CD1c-positive myeloid dendritic cell (primary cell): ENCODE measurements around the gene ANO6.
"Not testable (repeated sequence)": the region's sequence is repeated elsewhere in the genome, so short reads cannot be mapped to it uniquely, and the experiment has no call there.

ENCODE experiments used
- DNase-seq: peaks from one replicate; pipeline ENCODE4 v3.0.0-alpha.2; 2016; ENCODE audit errors: extremely low spot score

ANO6 gene, protein sequence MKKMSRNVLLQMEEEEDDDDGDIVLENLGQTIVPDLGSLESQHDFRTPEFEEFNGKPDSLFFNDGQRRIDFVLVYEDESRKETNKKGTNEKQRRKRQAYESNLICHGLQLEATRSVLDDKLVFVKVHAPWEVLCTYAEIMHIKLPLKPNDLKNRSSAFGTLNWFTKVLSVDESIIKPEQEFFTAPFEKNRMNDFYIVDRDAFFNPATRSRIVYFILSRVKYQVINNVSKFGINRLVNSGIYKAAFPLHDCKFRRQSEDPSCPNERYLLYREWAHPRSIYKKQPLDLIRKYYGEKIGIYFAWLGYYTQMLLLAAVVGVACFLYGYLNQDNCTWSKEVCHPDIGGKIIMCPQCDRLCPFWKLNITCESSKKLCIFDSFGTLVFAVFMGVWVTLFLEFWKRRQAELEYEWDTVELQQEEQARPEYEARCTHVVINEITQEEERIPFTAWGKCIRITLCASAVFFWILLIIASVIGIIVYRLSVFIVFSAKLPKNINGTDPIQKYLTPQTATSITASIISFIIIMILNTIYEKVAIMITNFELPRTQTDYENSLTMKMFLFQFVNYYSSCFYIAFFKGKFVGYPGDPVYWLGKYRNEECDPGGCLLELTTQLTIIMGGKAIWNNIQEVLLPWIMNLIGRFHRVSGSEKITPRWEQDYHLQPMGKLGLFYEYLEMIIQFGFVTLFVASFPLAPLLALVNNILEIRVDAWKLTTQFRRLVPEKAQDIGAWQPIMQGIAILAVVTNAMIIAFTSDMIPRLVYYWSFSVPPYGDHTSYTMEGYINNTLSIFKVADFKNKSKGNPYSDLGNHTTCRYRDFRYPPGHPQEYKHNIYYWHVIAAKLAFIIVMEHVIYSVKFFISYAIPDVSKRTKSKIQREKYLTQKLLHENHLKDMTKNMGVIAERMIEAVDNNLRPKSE

DNA sequence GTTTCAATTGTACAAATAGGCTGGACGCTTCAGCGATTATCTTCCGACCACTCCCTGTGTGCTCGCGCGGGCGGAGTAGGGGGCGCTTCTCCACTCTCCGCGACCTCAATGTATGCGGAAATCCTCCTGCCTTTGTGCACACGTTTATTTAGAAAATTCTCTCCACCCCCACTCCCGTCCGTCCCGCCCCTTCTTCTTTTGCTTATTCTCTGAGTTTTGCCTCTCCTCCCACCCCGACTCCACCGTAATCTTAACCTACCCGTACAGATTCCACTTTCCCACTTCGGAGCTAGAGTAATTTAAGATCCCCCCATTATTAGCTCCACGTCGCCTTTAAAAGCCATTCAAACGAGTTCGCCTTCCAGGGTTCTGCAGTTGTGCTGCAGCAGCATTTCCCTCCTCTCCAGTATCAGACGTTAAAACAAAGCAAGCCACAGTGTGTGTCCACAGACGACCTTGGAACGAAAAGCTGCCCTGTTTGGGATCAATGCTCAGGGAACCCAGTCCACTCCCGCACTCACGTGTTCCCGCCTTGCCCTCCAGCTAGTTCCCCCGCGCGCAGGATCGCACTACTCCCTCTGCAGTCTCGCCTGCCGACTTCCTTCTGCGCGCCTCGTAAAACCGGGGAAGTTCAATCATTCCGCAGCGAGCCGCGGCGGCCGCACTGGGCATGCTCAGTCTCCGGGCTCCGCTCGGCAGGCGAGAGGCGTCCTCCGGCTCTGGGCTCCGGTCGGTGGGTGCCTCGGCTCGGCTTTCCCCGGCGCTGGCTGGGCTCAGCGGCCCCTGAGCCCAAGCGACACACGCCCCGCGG lies at the start of gene ANO6:
Gene ANO6, plus strand, starts transcription at position 677 of the 811 bp plus-strand sequence. CDS start 227 bp downstream, outside the sequence.
- peak; percentile 93 for DNase-seq

DNA sequence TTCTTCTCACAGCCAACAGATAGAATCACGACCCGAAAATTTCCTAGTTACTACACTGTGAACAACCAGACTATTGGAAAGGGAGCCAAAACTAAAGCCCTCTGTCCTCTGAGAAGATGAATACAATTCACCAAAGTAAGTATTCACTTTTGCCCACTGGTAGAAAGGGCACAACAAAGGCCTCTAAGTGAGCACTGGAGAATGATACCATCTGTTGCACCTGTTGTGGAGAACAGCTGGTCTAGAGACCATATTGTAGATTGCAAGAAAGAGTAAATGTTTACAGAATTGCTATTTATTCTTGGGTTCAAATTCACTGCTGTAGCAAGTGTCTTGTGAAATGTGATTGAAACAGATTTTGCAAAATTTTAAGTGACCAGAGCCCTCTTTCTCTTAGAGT lies 46.9 kb upstream of the ANO6 start:
- DNase-seq = no peak

DNA sequence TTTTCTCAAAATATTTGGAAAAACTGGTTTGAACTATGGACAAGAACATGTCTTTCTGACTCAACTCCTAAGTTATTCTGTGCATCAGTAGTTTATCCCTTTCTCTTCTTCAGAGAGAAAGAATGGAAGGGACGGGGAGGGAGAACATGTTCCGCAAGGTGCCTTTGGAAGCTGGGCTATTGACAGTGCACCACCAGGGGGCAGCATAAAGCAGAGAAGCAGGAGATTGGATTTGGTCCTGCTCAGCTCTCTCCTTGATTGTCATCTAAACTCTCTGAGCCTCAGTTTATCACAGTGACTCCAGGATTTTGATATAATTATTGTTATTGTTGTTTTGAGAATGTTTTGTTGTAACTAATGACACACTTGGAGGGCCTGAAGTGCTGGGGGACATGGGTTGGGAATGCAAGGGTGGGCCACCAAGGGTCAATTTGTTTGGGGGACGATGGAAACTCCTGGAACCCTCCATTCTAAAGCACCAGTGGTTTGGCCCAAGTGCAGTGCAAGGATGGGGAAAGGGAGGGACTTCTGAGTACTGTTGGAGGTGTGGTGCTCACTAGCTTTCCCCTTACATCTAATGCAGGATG lies 45.3 kb upstream of the ANO6 start:
- DNase-seq = peak; percentile 81

DNA sequence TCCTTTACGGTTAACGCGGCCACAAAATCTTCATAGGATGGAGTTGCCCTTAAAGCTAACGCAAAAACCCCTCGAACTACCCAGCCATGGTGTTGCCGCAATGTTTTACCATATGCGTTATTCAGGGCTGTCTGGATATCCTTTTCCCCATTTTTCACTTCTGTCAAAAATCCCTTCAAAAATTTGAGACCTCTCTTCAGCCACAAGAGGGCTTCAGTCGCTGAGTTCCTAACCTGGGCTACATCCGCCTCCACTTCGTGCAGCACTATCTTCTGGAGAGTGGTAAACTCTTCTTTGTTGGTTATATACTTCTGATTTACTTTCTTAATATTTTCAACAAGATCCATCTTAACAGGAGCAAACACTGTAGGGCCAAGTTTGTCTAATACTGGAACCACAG lies 42.6 kb upstream of the ANO6 start:
- not testable (repeated sequence) for DNase-seq

DNA sequence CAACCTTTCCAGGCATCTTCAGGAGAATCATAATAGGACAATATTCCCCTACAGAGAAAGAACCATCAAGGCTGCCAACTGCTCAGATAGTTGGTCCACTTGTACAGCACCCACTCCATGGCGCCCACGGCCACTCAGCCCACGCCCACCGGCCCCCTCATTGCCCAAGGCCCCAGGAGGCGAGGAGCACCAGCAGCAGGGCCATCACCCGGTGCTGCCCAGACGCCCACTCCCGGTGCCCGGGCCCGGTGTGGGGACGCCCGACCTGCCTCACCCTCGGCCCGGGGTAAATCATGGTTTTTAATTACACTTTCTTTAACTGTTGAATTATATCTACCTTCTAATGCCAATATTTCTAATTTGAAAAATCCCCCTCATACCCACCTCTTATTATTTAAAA lies 41.3 kb upstream of the ANO6 start:
- no peak for DNase-seq

DNA sequence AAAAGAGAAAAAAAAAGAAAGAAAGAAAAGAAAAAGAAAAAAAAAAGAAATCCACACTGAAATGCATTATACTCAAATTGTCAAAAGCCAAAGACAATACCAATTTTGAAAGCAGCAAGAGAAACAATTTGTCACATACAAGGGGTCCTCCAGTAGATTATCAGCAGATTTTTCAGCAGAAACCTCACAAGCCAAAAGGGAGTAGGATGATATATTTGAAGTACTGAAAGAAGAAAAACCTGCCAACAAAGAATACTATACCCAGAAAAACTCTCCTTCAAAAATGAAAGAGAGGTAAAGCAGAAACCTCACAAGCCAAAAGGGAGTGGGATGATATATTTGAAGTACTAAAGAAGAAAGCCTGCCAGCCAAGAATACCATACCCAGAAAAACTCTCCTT lies 37.1 kb upstream of the ANO6 start:
- no peak for DNase-seq

DNA sequence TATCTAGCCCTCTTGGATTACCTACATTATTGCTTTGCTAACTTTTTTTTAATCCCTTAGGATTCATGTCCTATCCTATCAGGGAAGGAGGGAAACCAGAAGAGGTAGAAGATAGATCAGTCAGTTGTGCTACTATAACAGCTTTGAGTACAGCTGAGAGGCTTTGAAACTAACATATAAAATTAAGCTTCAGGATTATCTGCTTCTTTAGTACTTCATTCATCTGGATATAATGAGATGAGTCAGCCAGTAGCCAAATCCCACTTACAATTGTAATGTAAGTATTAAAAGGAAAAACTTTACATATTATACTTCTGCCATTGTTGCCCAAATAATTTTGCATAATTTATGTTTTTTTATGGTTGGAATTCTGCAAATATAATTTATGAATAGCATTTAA lies 33.4 kb upstream of the ANO6 start:
- no peak for DNase-seq

DNA sequence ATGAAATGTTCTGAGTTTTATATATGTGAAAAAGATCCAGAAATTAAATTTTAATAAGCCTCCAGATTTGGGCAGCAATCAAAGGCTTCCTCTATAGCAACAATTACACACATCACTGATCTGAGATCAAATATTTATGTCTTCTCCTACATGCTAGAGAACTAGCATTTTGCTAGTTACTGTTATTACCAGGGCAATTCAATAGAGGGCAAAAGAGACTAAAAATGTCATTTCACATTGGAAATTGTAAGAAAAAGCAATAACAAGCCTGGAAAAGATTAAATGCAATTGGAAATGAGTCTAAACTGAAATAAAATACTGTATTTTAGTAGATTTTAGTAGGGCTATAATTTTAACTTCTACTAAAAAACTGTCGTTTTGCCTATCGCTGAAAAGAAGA lies 32.6 kb upstream of the ANO6 start:
- no peak for DNase-seq

DNA sequence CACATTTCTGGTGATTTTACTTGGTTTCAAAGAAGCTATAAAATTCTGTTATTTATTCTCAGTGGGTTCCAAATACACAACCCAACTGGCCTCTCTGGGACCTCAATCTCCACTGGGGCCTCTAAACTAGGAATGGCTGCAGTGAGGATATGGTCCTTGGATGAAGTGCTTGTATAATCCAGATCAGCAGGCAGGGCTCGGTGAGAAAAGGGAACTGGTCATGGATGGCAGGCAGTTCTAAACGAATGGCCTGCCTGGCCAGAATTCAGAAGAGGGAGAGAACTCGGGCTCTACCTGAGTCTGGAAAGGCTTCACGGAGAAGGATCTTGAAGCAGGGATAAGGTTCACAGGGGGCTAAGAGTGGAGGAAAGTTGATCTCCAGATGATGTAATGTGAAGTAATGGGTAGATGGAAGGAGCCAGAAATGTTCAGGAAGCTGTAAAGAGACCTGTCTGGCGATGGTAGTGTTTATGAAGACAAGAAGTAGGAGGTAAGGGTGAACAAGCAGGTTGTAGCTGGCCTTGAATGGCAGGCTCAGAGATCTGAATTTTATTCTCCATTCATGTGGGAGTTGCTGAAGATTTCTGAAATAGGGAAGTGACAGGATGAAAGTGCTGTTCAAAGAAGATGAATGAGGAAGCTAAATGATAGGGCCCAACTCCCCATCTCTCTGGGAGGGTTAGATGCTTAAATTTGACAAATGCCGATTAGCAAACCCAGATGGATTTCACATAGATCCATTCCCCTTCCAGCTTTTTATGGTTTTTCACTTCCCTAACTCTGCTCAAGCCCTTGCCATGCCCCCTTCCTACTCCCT lies 31.5 kb upstream of the ANO6 start:
- peak; percentile 59 for DNase-seq

DNA sequence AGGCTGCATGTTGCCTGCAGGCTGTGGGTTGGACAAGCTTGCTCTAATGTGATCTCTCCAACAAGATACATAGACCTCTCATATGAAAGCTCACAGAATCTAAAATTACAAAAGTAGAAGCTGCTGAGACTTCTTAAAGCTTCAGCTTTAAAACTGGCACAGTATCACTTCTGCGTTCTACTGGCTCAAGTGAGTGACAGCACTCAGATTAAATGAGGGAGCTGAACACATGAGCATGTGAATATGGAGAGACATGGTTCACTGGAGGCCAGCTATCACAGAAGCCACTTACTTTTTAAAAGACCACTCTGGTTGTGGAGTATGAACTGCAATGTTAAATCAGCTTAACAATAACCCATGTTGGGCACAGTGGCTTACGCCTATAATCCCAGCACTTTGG lies 29.1 kb upstream of the ANO6 start:
- DNase-seq = no peak

DNA sequence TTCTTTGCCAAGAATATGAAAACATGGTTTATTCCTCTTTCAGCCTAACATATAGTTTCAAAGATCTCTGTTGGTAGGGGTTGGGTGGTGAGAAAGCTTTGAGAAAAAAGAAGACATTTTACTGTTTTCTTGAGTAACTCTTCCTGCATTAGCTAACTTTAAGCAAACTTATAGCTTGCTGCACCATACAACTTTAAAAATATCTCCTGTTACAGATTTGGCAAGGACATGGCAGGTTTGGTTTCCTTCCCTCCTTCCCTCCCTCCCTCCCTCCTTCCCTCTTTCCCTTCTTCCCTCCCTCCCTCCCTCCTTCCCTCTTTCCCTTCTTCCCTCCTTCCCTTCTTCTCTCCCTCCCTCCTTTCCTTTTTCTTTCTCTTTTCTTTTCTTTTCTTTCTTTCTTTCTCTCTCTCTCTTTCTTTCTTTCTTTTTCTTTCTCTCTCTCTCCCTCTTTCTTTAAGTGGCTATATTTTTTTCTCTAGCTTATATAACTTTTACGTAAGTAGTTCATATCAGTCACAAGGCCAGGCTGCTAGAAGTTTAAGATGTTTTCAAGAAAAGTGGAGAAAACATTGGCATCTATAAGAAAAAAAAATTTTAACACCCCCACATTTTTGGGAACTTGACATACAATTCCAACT lies 26.0 kb upstream of the ANO6 start:
- DNase-seq = no peak

DNA sequence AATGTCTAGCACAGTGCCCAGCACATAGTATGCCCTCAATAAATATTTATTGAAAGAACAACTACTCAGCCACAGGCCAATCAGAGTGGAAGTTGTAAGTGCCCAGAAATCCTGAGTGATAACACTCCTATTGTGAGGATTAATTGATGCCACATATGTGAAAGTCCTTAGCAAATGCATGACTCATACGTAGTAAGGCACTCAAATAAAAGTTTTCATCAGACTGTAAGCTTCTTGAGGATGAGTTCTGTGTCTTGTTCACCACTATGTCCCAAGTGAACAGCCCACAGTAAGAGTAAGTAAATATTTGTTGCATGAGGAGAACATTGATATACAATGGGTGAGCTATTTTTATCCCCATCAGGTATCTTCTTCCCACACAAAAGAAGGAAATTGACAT lies 24.7 kb upstream of the ANO6 start:
- no peak for DNase-seq

DNA sequence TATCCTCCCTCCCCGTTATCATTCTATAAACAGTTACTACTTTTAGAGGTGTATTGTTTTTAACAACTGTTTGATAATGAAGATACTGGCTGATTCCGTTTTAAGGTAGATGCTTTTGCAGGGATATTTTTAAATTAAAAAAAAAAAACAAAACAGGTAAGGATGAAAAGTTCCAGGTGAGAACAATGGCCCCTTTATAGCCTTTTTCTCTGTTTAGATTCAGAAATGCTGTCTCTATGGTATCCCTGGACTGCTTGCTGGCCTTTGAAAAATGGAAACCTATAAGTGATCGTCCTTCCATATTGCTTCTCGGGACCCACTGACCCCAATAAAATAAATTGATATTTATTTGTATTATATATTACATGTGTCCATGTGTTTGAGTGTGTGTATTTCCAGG lies 23.2 kb upstream of the ANO6 start:
- DNase-seq = no peak

DNA sequence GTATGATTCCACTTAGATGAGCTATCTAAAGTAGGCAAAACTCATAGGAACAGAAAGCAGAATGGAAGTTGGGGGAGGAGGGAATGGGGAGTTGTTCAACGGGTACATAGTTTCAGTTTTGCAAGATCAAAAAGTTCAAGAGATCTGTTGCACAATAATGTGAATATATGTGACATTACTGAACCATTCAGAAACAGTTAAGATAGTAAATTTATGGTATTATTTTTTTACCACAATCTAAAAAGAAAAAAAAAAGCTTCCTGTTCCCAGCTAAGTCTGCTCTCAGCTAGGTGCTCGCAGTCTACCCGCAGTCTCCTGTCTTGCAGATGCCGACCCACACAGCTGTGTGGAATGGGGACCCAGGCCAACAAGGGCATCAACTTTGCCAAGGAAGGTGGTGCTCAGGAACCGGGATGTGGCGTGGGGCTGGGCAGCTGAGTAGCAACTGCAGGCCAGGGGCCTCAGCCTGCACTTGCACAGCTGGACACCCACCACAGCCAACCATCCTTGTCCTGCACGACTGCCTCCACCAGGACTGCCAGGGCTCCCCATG lies 15.3 kb upstream of the ANO6 start:
- peak; percentile 49 for DNase-seq

DNA sequence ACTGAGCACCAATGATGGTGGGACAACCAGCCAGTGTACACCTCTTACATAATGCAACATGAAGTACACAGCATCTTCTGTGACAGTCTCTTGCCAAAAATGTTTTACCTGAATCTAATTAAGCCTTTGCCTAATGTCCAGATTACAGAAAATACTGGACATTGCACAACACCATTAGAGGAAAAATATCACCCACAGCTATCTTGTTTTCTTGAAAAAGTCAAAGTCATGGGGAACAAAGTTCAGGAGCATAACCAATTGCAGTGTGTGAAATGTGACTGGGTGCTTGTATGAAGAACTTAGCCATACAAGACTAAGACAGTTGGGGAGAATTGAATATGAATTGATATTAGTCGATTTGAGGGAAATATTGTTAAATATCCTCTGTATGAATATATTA lies 12.1 kb upstream of the ANO6 start:
- DNase-seq = no peak

DNA sequence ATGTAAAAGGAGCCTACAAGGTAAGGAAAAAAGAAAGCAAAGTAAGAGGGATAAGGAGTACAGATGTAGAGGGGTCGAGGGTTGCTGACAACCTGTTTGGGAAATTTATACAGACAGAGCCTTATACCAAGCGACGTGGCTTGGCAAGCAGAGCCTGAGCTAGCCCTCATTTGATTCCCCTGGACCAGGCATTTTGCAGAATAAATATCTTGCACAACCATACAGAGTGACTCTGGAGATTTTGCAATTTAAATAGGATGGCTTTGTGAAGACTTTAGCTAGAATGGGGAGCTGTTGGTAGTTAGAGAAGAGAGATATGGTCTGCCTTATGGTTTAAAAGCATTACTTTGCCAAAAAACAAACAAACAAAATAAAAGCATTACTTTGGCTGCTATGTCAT lies 11.1 kb upstream of the ANO6 start:
- no peak for DNase-seq

DNA sequence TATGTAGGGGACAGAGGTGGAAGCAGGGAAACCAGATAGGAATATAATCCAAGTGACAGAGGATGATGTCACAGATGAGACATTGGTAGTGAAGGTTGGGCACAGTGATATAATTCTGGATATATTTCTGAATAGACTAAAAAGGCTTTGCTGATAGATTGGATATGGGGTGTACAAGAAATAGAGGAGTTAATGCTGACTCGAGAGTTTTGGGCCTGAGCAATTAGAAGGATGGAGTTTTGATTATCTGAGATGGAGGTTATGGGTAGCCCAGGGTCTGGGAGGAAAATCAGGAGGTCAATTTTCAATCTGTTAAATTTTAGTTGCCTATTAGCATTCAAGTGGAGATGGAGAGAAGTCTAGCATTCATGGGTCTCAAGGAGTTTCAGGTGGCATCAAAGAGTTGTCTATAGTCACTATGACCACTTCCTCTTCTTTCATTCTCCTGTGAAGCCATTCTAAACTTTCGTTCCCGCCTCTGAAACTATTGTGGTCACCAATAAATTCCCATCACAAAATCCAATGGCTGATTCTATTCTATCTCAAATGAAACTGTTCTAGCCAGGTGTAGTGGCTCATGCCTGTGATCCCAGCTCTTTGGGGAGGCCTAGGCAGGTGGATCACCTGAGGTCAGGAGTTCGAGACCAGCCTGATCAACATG lies 10.6 kb upstream of the ANO6 start:
- DNase-seq = peak; percentile 40

DNA sequence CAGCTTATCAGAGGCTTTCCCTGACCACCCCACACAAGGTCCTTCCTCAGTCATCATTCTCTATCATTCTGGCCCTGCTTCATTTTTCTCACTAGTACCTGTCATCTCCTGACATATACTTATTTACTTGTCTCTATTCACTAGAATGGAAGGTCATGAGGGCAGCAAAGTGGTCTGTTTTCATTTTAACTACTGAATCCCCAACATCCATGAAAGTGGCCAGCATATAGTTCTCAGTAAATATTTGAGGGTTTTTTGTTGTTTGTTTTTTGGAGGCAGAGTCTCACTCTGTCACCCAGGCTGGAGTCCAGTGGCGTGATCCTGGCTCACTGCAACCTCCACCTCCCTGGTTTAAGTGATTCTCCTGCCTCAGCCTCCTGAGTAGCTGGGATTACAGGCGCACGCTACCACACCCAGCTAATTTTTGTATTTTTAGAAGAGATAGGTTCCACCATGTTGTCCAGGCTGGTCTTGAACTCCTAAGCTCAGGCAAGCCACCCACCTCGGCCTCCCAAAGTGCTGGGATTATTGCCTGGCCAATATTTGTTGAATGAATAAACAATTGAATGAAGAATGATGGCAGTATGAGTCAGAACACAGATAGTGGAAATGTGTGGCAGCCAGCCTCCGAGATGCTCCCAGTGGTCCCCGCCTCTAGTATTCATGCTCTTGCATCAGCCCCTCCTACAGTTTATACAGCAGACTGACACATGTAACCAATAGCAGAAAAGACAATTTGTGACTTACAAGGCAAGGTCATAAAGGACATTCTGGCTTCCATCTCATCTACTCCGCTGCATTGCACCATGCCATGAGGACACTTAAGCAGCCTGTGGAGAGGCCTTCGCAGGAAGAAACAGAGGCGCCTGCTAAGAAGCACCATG lies 7.0 kb upstream of the ANO6 start:
- DNase-seq = no peak
